ENCODE results near the gene GCN1.

GCN1 gene

GRCh38 chr12:120150919-120151525 lies 43.5 kb downstream of the GCN1 start:
- no peak for DNase-seq (ENCODE audit: low read depth in 2 of 3, low spot score in 1 of 3)

GRCh38 chr12:120148011-120148410 lies 46.5 kb downstream of the GCN1 start:
- DNase-seq (ENCODE audit: low read depth in 2 of 3, low spot score in 1 of 3), result no peak

GRCh38 chr12:120145164-120145563 lies 49.4 kb downstream of the GCN1 start:
- no peak for DNase-seq (ENCODE audit: low read depth in 2 of 3, low spot score in 1 of 3)

GRCh38 chr12:120144215-120144614 lies 50.3 kb downstream of the GCN1 start:
- DNase-seq (ENCODE audit: low read depth in 2 of 3, low spot score in 1 of 3), result no peak

- no peak for DNase-seq (ENCODE audit: low read depth in 2 of 3, low spot score in 1 of 3)
Observed at GRCh38 chr12:120142231-120142877, 52.2 kb downstream of the GCN1 start.

- no peak for DNase-seq (ENCODE audit: low read depth in 2 of 3, low spot score in 1 of 3)
Observed at GRCh38 chr12:120141336-120141735, 53.2 kb downstream of the GCN1 start.

GRCh38 chr12:120140603-120141002 lies 53.9 kb downstream of the GCN1 start:
- no peak for DNase-seq (ENCODE audit: low read depth in 2 of 3, low spot score in 1 of 3)

- no peak for DNase-seq (ENCODE audit: low read depth in 2 of 3, low spot score in 1 of 3)
Observed at GRCh38 chr12:120139958-120140357, 54.6 kb downstream of the GCN1 start.

GRCh38 chr12:120138366-120138765 lies 56.1 kb downstream of the GCN1 start:
- no peak for DNase-seq (ENCODE audit: low read depth in 2 of 3, low spot score in 1 of 3)

GRCh38 chr12:120137833-120138232 lies 56.7 kb downstream of the GCN1 start:
- no peak for DNase-seq (ENCODE audit: low read depth in 2 of 3, low spot score in 1 of 3)

- DNase-seq (ENCODE audit: low read depth in 2 of 3, low spot score in 1 of 3), result no peak
Observed at GRCh38 chr12:120136093-120136770, 58.3 kb downstream of the GCN1 start.

- no peak for DNase-seq (ENCODE audit: low read depth in 2 of 3, low spot score in 1 of 3)
Observed at GRCh38 chr12:120134307-120134980, 60.1 kb downstream of the GCN1 start.

GRCh38 chr12:120132863-120133385 lies 61.6 kb downstream of the GCN1 start:
- DNase-seq (ENCODE audit: low read depth in 2 of 3, low spot score in 1 of 3), result no peak

GRCh38 chr12:120132054-120132836 lies 62.3 kb downstream of the GCN1 start:
- DNase-seq (ENCODE audit: low read depth in 2 of 3, low spot score in 1 of 3), result no peak

GRCh38 chr12:120131116-120131515 lies 63.4 kb downstream of the GCN1 start:
- DNase-seq (ENCODE audit: low read depth in 2 of 3, low spot score in 1 of 3), result no peak

GRCh38 chr12:120130011-120130410 lies 64.5 kb downstream of the GCN1 start:
- DNase-seq (ENCODE audit: low read depth in 2 of 3, low spot score in 1 of 3), result no peak

- no peak for DNase-seq (ENCODE audit: low read depth in 2 of 3, low spot score in 1 of 3)
Observed at GRCh38 chr12:120126635-120127005, 67.9 kb downstream of the GCN1 start.

GRCh38 chr12:120125792-120126634 lies 68.5 kb downstream of the GCN1 start:
- DNase-seq (ENCODE audit: low read depth in 2 of 3, low spot score in 1 of 3), result peak in 1 of 3 donors; percentile 32

- DNase-seq (ENCODE audit: low read depth in 2 of 3, low spot score in 1 of 3), result no peak
Observed at GRCh38 chr12:120125029-120125428, 69.5 kb downstream of the GCN1 start.

- no peak for DNase-seq (ENCODE audit: low read depth in 2 of 3, low spot score in 1 of 3)
Observed at GRCh38 chr12:120121766-120122293, 72.7 kb downstream of the GCN1 start.
